ENCODE results near the gene OR8B12. TPM values are rescaled to one million over a fixed set of nuclear protein-coding genes. Genes with fewer than 3 reads are reported as not detected.

The OR8B12 gene
- total and polyA plus RNA-seq, 2 donors (not counting 1 experiment from before 2014, with no cell fraction given), result not detected

DNA sequence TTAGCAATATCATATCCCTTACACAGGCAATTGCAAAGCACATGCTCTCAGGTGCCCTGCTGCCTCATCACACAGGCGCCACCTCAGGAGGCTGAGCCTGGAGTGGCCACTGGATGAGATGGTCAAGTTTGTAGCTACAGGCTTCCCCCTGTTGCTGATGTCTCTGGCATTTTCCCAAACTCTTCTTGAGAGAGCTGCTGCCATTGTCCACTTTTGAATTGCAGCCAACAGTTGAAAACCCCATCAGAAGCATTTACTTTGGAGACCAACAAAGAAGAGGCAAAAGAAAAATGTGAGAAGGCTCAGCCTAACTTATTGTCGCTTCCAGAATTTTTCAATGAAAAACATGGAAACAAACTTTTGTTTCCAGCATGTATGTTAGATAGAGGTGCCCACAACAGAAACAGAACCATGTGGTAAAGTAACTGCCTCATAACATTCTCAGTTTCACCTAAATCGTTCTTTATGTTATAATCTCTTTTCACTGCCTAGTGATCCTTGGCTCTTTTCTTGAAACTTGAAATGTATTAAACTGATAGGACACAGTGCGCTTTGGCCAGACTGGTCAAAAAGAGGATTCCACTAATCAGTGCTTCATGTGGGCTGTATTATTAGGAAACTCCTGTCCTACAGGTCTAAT is 50.3 kb downstream of the OR8B12 start:
- Mint-ChIP-seq H3K4me1 (no peaks in the 10 kb centered on the region), H3K9me3 (ENCODE audit: insufficient read depth) (no peaks in the 10 kb centered on the region), H3K27me3 (peaks cover 3% of the 10 kb centered on the region), H3K27ac (no peak overlapping the region), H3K4me3 (no peak overlapping the region)
- no peak overlapping the region for H3K9ac ChIP-seq (ENCODE audit: low read length)
- no peak for TF ChIP-seq EZH2 (IDR thresholded peaks at IDR 0.05; ENCODE audit: borderline replicate concordance, insufficient read depth, low read depth, low read length, poor library complexity, severe bottlenecking)
- TF ChIP-seq, protein P1, sequence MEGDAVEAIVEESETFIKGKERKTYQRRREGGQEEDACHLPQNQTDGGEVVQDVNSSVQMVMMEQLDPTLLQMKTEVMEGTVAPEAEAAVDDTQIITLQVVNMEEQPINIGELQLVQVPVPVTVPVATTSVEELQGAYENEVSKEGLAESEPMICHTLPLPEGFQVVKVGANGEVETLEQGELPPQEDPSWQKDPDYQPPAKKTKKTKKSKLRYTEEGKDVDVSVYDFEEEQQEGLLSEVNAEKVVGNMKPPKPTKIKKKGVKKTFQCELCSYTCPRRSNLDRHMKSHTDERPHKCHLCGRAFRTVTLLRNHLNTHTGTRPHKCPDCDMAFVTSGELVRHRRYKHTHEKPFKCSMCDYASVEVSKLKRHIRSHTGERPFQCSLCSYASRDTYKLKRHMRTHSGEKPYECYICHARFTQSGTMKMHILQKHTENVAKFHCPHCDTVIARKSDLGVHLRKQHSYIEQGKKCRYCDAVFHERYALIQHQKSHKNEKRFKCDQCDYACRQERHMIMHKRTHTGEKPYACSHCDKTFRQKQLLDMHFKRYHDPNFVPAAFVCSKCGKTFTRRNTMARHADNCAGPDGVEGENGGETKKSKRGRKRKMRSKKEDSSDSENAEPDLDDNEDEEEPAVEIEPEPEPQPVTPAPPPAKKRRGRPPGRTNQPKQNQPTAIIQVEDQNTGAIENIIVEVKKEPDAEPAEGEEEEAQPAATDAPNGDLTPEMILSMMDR (IDR thresholded peaks at IDR 0.05), result no peak
- no peaks in the 10 kb centered on the region for H4K20me1 ChIP-seq (ENCODE audit: control insufficient read depth, insufficient read depth, low read length, poor library complexity, severe bottlenecking)
- no peaks in the 10 kb centered on the region for H3K4me1 ChIP-seq (ENCODE audit: control insufficient read depth in 2 of 2, insufficient read depth in 2 of 2, low read length in 2 of 2)
- H3K27me3 ChIP-seq (replicated peaks in 1 of 4; ENCODE audit: control extremely low read depth in 1 of 4, control insufficient read depth in 3 of 4, insufficient read depth in 4 of 4, low read length in 3 of 4), result no peaks in the 10 kb centered on the region
- H3K9me3 ChIP-seq (ENCODE audit: control extremely low read depth in 1 of 3, control insufficient read depth in 2 of 3, insufficient read depth in 1 of 3, low read length in 2 of 3), result no peaks in the 10 kb centered on the region
- WGBS (ENCODE audit: insufficient coverage), result 100% methylated on average over 1 of the region's 4 CpGs
- intact Hi-C loops (cut with micrococcal nuclease), result no loop called here
- H3K4me2 ChIP-seq (replicated peaks; ENCODE audit: low read depth, low read length, poor library complexity, severe bottlenecking), result no peak overlapping the region
- no peaks in the 10 kb centered on the region for H3K79me2 ChIP-seq (ENCODE audit: control insufficient read depth, insufficient read depth, low read length)
- no peak overlapping the region for H2AFZ ChIP-seq (ENCODE audit: insufficient read depth, low read depth, low read length, poor library complexity, severe bottlenecking)
- no peak overlapping the region for H3K27ac ChIP-seq (ENCODE audit: low read length in 2 of 2)
- DNase-seq (no peak), ATAC-seq (ENCODE audit: low read depth) (no peak)
- no peak overlapping the region for H3K4me3 ChIP-seq (ENCODE audit: control extremely low read depth in 1 of 5, extremely low read depth in 1 of 5, insufficient read depth in 1 of 5, low read depth in 2 of 5, low read length in 4 of 5)
- POLR2A ChIA-PET, result no interaction called here
- H3K36me3 ChIP-seq (replicated peaks in 1 of 2; ENCODE audit: control extremely low read depth in 1 of 2, control insufficient read depth in 1 of 2, extremely low read depth in 1 of 2, insufficient read depth in 2 of 2, low read length in 1 of 2), result no peaks in the 10 kb centered on the region
- CTCF ChIA-PET, result no interaction called here

Small RNAs within 50 kb of the gene (small RNA-seq; reads per million reads assigned to genes)
- gene OR8A3P (ENCODE audit: insufficient read length, low read depth, low replicate concordance), result not detected

Other genes with a start within 250 kb of the OR8B12 start
- not detected in 2 replicates for gene OR8D1, start 229.7 kb downstream of the OR8B12 start, total RNA-seq
- gene OR8D1, start 229.7 kb downstream of the OR8B12 start, polyA plus RNA-seq, result 0.12 TPM in 1 of 2 replicates, not detected in the other
- gene OR8D2, start 223.5 kb downstream of the OR8B12 start, total RNA-seq, result not detected in 2 replicates
- not detected in 2 replicates for gene OR8D2, start 223.5 kb downstream of the OR8B12 start, polyA plus RNA-seq
- not detected in 2 replicates for gene OR8B2, start 159.2 kb downstream of the OR8B12 start, total RNA-seq
- not detected in 2 replicates for gene OR8B2, start 159.2 kb downstream of the OR8B12 start, polyA plus RNA-seq
- not detected in 2 replicates for gene OR8B3, start 144.6 kb downstream of the OR8B12 start, total RNA-seq
- gene OR8B3, start 144.6 kb downstream of the OR8B12 start, polyA plus RNA-seq, result not detected in 2 replicates
- not detected in 2 replicates for gene OR8B4, start 118.8 kb downstream of the OR8B12 start, total RNA-seq
- not detected in 2 replicates for gene OR8B4, start 118.8 kb downstream of the OR8B12 start, polyA plus RNA-seq
- gene OR8B8, start 98.0 kb downstream of the OR8B12 start, total RNA-seq, result not detected in 2 replicates
- gene OR8B8, start 98.0 kb downstream of the OR8B12 start, polyA plus RNA-seq, result not detected in 2 replicates
- not detected in 2 replicates for gene OR8A1, start 26.3 kb upstream of the OR8B12 start, total RNA-seq
- not detected in 2 replicates for gene OR8A1, start 26.3 kb upstream of the OR8B12 start, polyA plus RNA-seq
- not detected in 2 replicates for gene PANX3, start 67.8 kb upstream of the OR8B12 start, total RNA-seq
- not detected in 2 replicates for gene PANX3, start 67.8 kb upstream of the OR8B12 start, polyA plus RNA-seq
- gene TBRG1, start 79.2 kb upstream of the OR8B12 start, total RNA-seq, result 66.8 and 71.5 TPM in 2 replicates
- 68.2 and 69.6 TPM in 2 replicates for gene TBRG1, start 79.2 kb upstream of the OR8B12 start, polyA plus RNA-seq
- gene SIAE, start 130.1 kb upstream of the OR8B12 start, total RNA-seq, result 3.6 and 5.1 TPM in 2 replicates
- 4.5 and 5.5 TPM in 2 replicates for gene SIAE, start 130.1 kb upstream of the OR8B12 start, polyA plus RNA-seq
- gene SPA17, start 130.2 kb upstream of the OR8B12 start, total RNA-seq, result 0.46 and 0.76 TPM in 2 replicates
- 0.20 and 0.21 TPM in 2 replicates for gene SPA17, start 130.2 kb upstream of the OR8B12 start, polyA plus RNA-seq
- gene NRGN, start 196.3 kb upstream of the OR8B12 start, total RNA-seq, result 0.66 TPM in 1 of 2 replicates, not detected in the other
- 3.1 and 11.0 TPM in 2 replicates for gene NRGN, start 196.3 kb upstream of the OR8B12 start, polyA plus RNA-seq
- not detected in 2 replicates for gene VSIG2, start 208.6 kb upstream of the OR8B12 start, total RNA-seq
- 0.36 TPM in 1 of 2 replicates, not detected in the other for gene VSIG2, start 208.6 kb upstream of the OR8B12 start, polyA plus RNA-seq
- gene ESAM, start 218.6 kb upstream of the OR8B12 start, total RNA-seq, result 1.4 and 1.8 TPM in 2 replicates
- gene ESAM, start 218.6 kb upstream of the OR8B12 start, polyA plus RNA-seq, result 14.5 and 48.6 TPM in 2 replicates